NCI-H345 treated with DMSO at 0.1 percent for 48 hours (cell line): ENCODE results near the gene TAGAP.
"Not testable (repeated sequence)": the region's sequence is repeated elsewhere in the genome, so short reads cannot be mapped to it uniquely, and the experiment has no call there.

Experiments used
- DNase-seq: peaks from one replicate; lab custom pipeline; 2025; ENCODE audit not compliant: unreplicated experiment; lab: John Stamatoyannopoulos, UW

The TAGAP gene

DNA sequence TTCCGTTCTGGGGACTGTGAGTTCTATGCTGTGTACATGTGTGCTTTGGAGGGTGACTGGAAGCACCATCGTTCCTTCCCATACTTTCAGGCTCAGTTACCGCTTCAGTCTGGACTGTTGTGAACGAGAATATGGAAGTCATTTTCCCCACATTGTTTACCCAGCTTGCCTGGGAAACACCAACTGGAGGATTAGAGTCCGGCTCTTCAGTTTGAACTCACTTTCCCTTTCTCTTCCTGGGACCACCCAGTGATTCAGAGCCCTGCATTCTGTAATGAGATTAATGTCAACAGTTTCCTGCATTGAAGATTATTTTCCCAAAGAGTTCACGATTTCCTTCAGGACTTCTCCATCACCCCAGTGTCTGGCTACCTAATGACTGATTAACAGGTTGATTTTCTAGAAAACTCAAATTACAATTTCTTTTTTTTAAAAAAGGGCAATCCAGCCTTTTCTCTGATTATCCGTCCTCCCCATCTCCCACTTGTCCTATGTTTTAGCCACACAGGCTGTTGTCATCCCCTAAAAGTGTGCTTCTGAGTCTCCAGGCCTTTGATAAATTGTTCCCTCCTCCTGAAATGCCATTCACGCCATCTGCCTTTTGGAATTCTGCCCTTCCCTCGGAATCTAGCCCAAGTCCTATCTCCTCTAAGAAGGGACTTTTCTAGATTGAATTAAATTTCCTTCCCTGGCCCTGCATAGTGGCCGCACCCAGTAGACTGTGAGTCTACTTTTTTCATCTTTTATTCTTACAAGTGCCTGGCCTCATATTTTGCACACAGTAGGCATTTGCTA lies 3.3 kb upstream of the TAGAP start:
- DNase-seq, result no peak

DNA sequence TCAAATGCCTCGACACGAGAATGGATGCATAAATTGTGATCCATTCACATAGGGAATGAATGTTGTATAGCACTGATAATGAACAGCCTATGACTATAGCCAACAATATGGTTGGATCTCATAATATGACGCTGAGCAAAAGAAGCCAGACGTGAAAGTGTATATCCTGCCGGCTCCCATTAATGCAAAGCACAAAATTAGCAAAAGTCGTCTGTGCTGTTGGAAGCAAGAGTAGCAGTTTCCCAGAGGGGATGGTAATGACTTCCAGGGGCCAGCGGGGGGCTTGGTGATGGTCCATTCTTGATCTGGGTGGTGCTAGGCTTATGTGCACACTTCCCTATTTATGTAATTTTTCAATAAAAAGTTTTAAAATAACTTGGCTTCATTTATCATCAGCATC lies 1.0 kb upstream of the TAGAP start:
- DNase-seq, result no peak

DNA sequence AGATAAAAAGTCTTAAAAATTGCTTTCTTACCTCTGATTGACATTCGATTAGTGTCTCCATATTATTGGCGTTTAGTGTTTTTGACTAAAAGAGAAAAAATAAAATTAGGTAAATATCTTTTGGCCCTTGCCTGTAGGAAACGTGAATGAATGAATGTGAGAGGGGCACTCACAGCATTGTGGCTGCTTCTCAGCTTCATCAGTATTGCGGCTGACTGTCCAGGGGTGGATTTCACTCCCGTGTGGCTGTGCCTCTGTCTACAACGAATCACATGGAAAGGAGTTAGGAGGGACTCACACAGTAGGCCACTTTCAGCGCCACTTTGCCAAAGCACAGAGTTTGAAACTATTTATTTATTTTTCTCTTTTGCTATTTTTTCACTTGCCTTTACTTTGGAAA lies 844 bp downstream of the TAGAP start:
- no peak for DNase-seq

DNA sequence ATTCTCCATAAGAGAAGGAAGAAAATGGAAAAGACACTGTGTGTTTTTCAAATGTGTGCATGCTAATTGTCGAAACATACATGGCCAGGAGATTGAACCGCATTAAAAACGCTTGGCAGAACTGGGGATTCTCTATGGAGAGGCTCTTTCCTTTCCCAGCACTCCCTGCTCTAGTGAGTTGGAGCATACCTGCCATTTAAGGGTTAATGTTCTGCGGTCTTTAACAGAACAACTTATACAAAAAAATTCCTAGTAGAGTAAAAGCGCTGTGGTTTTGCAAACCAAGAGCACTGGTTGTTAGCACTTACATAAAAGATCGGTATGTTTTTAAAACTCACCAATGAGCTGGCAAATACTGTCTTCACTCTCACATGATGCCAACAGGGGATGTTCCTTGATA lies 1.5 kb downstream of the TAGAP start:
- DNase-seq, result no peak

DNA sequence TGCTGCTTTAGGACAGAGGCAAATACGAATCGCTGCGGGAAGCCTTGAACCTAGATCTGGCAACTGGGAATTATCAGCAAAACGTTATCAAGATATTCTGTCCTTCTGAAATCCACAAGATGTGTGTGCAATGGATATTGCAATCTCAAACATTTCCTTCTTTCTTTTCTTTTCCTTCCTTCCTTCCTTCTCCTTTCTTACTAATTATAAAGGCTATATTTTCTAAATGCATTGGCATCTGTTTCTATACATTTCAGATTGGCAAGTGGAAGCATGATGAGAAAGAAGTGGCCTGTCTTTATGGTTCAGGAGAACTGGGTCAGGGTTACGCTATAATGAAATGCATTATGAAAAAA lies 2.0 kb downstream of the TAGAP start:
- DNase-seq, result no peak

DNA sequence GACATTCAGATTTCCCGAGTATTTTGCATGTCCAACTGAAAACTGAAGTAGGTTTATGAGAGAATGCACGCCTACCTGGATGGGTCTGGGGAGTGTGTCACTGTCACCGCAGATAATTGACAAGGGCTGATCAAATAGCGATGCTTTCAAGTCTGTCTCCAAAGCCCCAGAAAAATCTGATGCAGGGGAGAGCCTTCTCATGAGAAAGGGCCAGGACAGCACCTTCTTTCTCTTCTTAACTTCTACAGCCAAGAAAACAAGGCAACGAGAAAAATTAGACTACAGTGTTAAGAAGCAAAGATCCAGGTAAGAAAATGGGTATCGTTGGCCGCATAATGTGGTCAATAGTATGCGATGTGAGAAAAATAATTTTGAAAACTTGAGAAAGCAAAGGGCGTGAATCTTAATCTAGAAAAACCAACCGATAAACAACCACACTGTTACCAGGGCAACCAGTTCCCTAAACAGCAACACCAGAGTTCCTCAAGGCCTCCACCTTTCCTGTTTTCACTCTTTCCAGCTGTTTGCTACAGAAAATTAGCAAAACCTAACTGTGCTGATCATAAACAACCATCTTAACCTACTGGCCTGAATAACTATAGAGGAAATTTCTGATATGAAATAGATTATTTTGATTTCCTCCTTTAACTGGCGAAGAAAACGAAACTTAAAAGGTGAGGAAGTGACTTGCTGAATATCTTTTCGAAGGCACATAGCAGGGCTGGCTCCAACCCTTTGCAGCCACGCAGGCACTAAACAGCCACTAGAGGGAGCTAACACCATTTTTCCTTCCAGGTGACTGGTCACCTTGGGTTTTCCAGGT lies 2.6 kb downstream of the TAGAP start:
- peak; percentile 59 for DNase-seq

DNA sequence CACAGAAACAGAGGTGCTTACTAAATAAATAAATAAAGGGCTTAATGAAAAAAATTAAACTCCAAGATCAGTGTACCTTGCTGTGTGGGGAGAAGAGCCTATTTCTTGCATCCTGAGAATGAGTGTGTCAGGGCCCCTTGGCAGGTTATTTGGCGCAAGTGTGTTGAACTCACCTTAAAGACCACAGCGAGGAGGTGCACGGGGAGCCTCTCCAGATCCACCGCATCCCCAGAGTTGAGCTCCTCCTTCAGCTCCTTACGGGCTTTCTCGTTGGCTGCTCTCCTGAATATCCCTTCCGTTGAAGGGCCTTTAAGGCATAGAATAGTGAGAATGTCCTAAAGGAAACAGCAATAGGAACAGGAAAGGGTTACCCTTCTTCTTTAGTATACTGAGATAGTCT lies 3.6 kb downstream of the TAGAP start:
- no peak for DNase-seq

DNA sequence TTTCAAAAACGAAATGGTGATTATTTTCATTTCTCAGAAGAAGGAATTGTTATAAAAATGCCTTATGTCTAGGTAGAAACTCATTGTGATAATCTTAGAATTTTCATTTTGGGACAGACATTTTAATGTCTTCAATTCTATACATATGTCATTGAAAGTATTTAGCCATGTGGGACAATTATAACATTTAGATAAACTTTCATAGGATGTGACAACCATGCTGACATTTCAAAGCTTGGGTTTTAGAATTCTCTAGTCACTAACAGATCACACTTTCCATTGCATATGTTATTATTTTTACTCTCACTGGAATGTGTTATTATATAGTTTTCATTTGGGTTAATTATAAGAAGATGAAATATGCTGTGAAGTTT lies 4.9 kb downstream of the TAGAP start:
- no peak for DNase-seq

DNA sequence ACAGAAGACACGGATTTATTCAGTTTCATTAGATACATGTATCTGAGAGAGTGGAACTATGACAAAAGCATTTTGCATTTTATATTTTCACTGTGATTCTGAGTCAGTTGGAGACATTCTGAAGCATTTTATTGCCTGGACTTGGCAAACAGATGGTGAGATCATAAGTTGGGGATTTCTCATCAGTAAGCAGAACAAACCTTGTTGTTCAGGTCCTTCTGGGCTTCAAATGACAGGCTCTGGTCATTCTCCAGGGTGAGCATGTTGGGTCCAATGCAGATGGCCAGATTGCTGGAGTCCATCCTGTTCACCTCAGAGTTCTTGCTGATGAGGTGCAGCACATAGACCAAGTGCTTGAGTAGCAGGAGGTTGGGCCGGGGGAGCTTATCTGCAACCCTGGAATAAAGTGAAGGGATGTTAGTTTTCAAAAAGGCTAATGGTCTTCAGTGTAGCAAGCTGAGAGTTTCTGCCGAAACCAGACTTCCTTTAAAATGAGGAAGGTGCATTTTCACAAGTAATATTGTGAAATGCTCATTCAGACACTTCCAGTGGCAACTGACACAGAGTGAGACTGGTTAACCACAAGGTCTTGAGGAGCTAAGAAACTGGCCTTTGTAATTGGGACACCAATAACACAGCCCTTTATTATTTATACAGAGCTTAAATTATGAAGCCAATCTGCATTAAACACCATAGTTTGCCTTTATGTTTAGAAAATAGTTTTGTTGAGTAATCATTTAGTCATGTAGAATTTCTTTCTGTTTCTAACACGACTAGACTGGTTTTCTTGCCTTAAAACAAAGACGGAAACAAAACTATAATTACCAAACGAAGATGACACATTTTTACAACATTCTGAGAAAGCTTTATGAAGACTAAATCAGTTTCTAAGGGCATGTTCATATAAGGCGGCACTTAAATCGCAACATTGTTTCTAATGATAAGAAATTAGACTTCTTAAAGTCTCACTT lies 5.6 kb downstream of the TAGAP start:
- DNase-seq, result no peak

DNA sequence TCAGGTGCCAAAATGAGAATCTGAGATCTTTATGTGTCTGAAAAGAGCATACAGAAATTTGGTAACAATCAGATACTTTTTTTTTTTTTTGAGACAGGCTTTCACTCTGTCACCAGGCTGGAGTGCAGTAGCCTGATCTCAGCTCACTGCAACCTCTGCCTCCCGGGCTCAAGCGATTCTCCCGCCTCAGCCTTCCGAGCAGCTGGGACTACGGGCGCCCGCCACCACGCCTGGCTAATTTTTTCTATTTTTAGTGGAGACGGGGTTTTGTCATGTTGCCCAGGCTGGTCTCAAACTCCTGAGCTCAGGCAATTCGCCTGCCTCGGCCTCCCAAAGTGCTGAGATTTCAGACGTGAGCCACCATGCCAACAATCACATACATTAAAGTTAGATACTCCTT lies 6.5 kb downstream of the TAGAP start:
- DNase-seq, result not testable (repeated sequence)

DNA sequence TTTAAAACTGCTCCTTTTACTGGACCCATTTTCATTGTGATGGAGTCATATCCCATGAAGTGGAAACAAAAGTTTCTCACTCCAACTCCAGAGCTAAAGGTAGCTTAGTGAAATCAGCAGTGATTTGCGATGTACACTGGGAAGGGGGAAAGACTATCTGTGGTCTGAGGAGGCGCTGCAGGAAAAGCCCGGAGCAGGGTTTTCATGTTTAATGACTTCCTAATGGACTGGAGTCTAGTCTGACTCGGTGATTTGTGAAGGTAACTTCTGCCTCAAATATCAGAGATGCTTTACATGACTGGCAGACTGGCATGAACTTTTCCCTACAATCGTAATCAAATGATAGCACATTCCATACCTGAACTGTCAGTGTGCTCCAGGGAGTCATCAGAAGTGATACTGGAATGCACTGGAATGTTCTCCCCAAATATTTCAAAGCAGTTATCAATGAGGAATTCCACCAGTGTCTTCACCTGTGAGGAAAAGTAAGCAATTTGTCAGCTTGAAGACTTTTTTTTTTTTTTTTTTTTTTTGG lies 7.0 kb downstream of the TAGAP start:
- no peak for DNase-seq

DNA sequence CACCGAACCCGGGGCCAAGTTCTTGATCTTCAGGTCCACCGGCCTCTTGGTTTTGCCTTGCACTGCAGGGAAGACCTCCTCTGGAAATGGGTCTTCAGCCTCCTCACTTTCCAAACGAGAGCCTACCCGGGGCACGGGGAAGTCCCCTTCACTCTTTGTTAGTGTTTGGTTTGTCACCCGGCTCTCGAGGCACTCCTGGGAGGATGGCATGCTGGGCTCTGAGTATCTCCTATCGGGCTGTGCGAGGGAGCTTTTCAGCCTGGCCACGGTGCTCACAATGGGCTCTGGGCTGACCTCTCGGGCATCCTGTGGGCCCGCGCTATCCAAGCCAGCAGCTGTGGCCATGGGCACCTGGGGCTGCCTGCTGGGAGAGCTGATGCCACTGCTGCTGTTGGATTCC lies 8.1 kb downstream of the TAGAP start:
- no peak for DNase-seq

DNA sequence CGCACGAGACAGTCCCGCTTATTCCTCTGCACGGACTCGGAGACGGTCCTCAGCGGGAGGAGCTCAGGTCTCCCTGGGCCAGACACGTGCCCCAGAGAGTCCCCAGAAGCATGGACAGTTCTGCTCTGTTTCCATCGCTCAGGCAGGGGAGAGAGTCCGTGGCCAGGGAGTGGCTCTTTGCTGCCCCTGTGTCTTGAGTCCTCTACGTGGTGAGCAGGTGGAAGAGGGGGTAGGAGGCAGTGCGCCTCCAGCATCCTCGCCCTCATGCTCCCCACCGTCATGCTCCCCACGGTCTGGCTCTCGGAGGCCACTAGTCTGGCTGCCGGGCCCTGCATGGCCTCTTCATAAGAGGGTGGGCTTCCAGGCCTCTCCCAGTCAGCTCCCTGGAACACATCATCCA lies 8.9 kb downstream of the TAGAP start:
- DNase-seq, result no peak

DNA sequence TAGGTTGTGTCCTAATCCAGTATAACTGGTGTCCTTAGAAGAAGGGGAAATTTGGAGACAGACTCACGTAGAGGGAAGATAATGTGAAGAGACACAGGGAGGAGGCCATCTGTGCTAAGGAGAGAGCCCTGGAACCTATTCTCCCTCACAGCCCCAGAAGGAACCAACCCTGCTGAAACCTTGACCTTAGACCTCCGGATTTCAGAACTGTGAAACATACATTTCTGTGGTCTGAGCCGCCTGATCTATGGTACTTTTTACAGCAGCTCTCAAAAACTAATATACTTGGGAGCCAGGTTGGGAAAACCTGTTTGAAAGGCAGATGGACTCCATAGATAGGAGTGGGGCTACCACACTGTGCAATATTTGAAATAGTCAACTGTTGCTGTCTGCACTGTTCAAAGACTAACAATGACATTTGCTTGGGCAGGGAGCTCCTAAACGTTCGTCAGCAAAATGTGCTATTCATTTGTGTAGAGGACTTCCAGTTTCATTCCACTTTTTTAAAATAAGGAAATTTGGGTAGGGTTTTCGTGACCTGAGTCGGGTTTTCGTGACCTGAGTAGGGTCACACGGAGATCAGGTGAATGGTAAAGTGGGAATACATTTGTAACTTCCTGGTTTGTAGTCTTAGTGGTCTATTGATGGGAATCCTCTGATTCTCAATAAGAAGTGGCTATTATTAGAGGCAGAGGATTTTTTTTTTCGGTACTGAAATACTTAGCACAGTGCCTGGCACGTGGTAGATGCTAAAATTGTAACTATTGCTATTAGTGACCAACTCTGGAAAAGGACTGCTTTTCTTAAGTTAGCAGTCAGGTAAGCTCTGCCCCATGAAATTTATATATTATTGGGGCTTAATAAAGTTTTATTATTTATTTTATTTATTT lies 11.4 kb downstream of the TAGAP start:
- DNase-seq, result no peak

DNA sequence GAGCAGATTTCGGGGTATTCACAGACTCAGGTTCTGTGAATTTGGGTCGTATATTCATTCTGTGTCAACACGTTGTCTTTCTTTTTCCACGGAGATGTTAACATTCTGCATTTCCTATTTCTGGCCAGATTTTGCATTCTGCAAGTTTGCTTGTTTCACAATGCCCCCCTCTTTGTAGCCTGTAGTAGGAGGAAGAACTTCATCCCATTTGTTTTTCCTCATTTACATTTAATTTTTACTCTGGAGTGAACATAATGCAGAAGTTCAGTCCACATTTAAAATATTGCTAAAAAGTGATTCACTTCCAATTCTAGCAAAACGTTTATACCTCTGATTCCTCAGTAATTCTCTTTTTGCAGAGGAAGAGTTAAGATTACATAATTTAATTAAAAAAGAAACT lies 12.9 kb downstream of the TAGAP start:
- no peak for DNase-seq

DNA sequence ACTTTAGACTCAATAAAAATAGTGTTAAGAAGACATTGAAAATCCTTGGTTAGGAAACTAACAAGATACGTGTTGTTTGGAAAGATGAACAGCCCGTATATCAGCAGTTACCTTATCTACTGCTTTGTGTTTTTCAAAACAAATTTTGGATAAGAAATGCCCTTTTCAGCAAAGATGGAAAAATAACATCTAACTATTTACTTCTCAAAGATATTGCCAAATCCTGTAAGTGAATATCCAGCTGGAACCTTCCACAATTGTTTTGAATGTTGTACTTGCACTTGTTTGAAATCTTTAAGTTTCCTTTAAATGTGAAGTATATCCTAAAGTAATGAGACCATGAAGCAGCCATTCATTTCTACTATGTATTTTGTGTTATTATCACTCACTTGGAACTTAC lies 14.6 kb downstream of the TAGAP start:
- DNase-seq, result no peak

DNA sequence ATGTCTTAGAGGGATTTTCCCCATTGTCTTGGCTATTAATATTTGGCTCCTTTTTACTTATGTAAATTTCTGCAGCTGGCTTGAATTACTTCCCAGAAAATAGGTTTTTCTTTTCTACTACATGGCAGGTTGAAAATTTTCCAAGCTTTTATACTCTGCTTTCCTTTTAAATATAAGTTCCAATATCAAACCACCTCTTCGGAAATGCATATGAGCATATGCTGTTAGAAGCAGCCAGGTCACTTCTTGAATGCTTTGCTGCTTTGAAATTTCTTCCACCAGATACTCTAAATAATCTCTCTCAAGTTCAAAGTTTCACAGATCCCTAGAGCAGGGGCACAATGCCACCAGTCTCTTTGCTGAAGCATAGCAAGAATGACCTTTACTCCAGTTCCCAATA lies 19.6 kb downstream of the TAGAP start:
- DNase-seq, result not testable (repeated sequence)

DNA sequence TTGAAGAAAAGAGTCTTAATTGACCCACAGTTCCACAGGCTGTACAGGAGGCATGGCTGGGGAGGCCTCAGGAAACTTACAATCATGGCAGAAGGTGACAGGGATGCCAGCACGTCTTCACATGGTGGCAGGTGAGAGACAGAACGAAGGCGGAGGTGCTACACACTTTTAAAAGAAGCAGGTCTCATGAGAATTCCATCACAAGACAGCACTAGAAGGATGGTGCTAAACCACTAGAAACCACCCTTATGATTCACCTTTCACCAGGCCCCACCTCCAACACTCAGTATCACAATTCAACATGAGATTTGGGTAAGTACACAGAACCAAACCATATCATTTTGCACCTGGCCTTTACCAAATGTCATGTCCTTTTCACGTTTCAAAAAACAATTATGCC lies 20.9 kb downstream of the TAGAP start:
- DNase-seq, result no peak

DNA sequence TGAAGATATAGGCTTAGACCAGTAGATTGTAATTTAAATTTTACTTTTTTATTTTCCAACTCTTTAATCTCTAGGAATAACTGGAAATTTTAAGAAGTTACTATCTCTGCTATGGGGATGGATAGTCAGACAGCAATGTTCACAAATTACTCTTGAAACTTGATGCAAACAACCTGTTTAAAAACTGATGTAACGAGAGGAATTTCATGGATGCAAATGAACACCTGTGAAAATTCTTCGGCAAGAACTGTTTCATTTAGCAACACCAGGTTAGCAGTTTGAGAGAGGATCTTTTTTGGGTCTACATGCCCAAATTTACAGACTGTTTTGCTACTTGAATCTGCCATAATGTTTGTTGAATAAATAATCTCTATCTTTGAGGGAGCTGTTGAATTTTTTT lies 24.8 kb downstream of the TAGAP start:
- DNase-seq, result no peak
